Measurements from ENCODE around the gene BBS12.

Gene BBS12

GRCh38 chr4:122732329-122733026, at the start of gene BBS12:
Gene BBS12 (plus strand): TSS chr4:122732704. CDS start chr4:122741893, 9,189 bp downstream.
- Histone ChIP-seq H3K4me3 (peak within 1 kb of the TSS; percentile 68), H3K27ac (peak within 1 kb of the TSS; percentile 73 to 87)
- TF ChIP-seq, protein P1, sequence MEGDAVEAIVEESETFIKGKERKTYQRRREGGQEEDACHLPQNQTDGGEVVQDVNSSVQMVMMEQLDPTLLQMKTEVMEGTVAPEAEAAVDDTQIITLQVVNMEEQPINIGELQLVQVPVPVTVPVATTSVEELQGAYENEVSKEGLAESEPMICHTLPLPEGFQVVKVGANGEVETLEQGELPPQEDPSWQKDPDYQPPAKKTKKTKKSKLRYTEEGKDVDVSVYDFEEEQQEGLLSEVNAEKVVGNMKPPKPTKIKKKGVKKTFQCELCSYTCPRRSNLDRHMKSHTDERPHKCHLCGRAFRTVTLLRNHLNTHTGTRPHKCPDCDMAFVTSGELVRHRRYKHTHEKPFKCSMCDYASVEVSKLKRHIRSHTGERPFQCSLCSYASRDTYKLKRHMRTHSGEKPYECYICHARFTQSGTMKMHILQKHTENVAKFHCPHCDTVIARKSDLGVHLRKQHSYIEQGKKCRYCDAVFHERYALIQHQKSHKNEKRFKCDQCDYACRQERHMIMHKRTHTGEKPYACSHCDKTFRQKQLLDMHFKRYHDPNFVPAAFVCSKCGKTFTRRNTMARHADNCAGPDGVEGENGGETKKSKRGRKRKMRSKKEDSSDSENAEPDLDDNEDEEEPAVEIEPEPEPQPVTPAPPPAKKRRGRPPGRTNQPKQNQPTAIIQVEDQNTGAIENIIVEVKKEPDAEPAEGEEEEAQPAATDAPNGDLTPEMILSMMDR (IDR thresholded peaks at IDR 0.05) = no peak
- peak; percentile 99 for DNase-seq (ENCODE audit: low spot score)

DNA sequence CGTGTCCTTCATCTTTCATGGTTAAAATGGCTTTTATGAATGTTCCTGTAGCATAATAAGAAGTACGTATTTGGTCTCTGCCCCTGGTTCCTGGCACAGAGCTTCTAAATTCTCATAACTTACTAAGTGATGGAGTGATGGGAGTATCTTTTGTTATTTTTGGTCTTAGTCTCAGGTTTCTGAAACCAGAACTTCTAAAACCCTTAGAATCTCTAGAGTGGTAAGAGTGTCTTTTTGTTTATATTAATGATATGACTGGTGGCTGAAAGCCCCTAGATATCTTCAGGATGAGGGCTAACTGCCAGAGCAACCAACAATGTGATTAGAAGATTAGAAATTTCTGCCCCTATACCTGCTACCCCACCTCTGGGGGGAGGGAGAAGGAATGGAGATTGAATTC, 45.8 kb upstream of the BBS12 start:
- Histone ChIP-seq H3K27ac (no peak overlapping the region), H3K4me3 (no peak overlapping the region)
- TF ChIP-seq, protein P1 (IDR thresholded peaks at IDR 0.05) = no peak
- DNase-seq (ENCODE audit: low spot score) = no peak

DNA sequence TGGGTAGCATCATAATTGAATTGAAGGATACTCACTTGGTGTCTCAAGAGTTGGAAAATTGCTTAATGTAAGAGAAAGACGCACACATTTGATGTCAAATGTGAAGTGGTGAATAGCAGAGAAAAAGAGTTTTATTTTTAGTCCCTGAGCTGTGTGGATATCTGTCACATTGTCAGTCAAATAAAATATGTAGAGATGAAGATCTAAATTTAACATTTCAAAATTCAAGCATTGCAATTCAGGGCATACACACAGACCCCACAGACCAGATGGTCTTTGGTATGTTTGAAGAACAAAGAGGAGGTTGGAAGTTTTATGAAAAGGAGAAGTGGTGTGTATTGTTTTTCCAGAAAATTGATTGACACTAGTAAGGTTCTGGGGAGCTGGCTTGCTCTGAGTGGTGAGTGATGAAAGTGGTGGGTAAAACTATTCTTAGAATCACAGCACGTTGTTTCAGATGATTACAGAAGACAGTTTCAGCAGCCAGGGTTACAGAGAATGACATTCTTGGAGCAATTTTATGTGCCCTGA, 44.9 kb upstream of the BBS12 start:
- no peak overlapping the region for H3K27ac ChIP-seq
- no peak overlapping the region for H3K4me3 ChIP-seq
- no peak for DNase-seq (ENCODE audit: low spot score)
- TF ChIP-seq, protein P1 (IDR thresholded peaks at IDR 0.05) = no peak

GRCh38 chr4:122688529-122689140, 43.9 kb upstream of the BBS12 start:
- H3K4me3 ChIP-seq = peak overlapping the region; percentile 43
- TF ChIP-seq, protein P1 (IDR thresholded peaks at IDR 0.05) = no peak
- H3K27ac ChIP-seq = no peak overlapping the region
- DNase-seq (ENCODE audit: low spot score) = no peak

DNA sequence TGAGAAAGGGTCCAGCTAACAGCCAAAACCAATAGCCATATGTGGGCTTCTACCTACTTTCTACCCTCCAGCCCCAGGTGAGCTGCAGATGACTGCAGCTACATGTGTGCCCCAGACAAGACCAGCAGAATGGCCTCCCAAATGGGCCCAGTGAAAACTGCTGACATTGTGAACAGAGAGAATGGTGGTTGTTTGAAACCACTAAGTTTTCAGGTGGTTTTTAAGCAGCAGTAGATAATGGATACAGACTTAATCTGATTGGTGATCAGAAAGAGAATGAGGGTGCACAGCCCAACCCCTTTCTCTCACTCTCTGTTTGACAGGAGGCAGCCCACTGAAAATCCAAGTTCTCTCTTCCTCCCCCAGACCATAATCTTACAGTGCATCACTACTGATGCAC, 42.5 kb upstream of the BBS12 start:
- Histone ChIP-seq H3K4me3 (no peak overlapping the region), H3K27ac (no peak overlapping the region)
- TF ChIP-seq, protein P1 (IDR thresholded peaks at IDR 0.05) = no peak
- no peak for DNase-seq (ENCODE audit: low spot score)

- TF ChIP-seq, protein P1 (IDR thresholded peaks at IDR 0.05) = no peak
- DNase-seq (ENCODE audit: low spot score) = no peak
- no peak overlapping the region for H3K27ac ChIP-seq
- H3K4me3 ChIP-seq = no peak overlapping the region
Observed at GRCh38 chr4:122691988-122692387, 40.5 kb upstream of the BBS12 start.

Data from coronary artery (tissue), 2 donors.